SK-N-SH (cell line): Measurements from ENCODE around the gene ATF6. TPM values are rescaled to one million over a fixed set of nuclear protein-coding genes. Genes with fewer than 3 reads are reported as not detected.

ENCODE experiments used
- CTCF ChIA-PET: fragments of 300-600, 350-600 bp; formaldehyde crosslinking; extraction: SDS; loops from one replicate; lab custom pipeline; 2021; lab: Yijun Ruan, JAX
- POLR2A ChIA-PET: fragments of 350-600 bp; sonication (Branson Sonifier 250); formaldehyde crosslinking; extraction: SDS; loops from one replicate; lab custom pipeline; 2020; ENCODE audit warnings: antibody characterized with exemption, inconsistent platforms; lab: Yijun Ruan, JAX
- DNase-seq: peaks from one replicate; pipeline ENCODE4 v3.0.0; 2012
- H2AFZ ChIP-seq: fragments of 200-600 bp; sonication (generic); 2 replicates; pipeline ENCODE4 v1.8.1; 2016; ENCODE audit warnings: antibody characterized with exemption, mild to moderate bottlenecking, low read depth
- H3F3A ChIP-seq: fragments of 200-600 bp; sonication (generic); replicated peaks from 2 replicates; pipeline ENCODE3; 2016; ENCODE audit warnings: antibody characterized with exemption, mild to moderate bottlenecking; ENCODE audit not compliant: insufficient read depth
- H3K27ac ChIP-seq, 2 experiments: fragments of 200-500 bp in 1 of 2; fragments of 200-600 bp in 1 of 2; sonication (Bioruptor generic) in 1 of 2; sonication (generic), shearing (Covaris generic) in 1 of 2; 2 replicates each; pipeline versions ENCODE4 v1.5.1 to v1.6.1; 2014 to 2016; ENCODE audit warnings: low read depth in 2 of 2, inconsistent platforms in 1 of 2, low read length in 1 of 2, mild to moderate bottlenecking in 1 of 2, mixed read lengths in 1 of 2
- H3K27me3 ChIP-seq: fragments of 200-600 bp; sonication (generic), shearing (Covaris generic); 2 replicates; pipeline ENCODE4 v1.6.1; 2016; ENCODE audit warnings: mixed run types; ENCODE audit not compliant: insufficient read depth
- H3K36me3 ChIP-seq, 2 experiments: fragments of 200-500 bp in 1 of 2; fragments of 200-600 bp in 1 of 2; sonication (Bioruptor generic) in 1 of 2; sonication (generic) in 1 of 2; replicated peaks in 1 of 2; 2 replicates each; pipeline versions ENCODE3 to v1.5.1; 2014 to 2016; ENCODE audit warnings: low read length in 1 of 2, mild to moderate bottlenecking in 1 of 2; ENCODE audit not compliant: insufficient read depth in 2 of 2, control insufficient read depth in 1 of 2
- H3K4me1 ChIP-seq, 2 experiments: fragments of 200-500 bp in 1 of 2; fragments of 200-600 bp in 1 of 2; sonication (Bioruptor generic) in 1 of 2; sonication (generic), shearing (Covaris generic) in 1 of 2; 2 replicates each; pipeline versions ENCODE4 v1.5.1 to v1.6.1; 2014 to 2016; ENCODE audit warnings: low read depth in 1 of 2, low read length in 1 of 2, mixed run types in 1 of 2; ENCODE audit not compliant: insufficient read depth in 2 of 2, control insufficient read depth in 1 of 2
- H3K4me2 ChIP-seq: fragments of 200-600 bp; sonication (generic), shearing (Covaris generic); 2 replicates; pipeline ENCODE4 v1.6.1; 2017; ENCODE audit warnings: mixed run types
- H3K4me3 ChIP-seq, 2 experiments: fragments of 200-500 bp in 1 of 2; fragments of 200-600 bp in 1 of 2; sonication (Bioruptor generic) in 1 of 2; sonication (generic), shearing (Covaris generic) in 1 of 2; 2 replicates each; pipeline versions ENCODE4 v1.5.1 to v1.8.1; 2014 to 2016; ENCODE audit warnings: low read depth in 2 of 2, inconsistent platforms in 1 of 2, low read length in 1 of 2, mild to moderate bottlenecking in 1 of 2, mixed read lengths in 1 of 2, moderate library complexity in 1 of 2
- H3K79me2 ChIP-seq: fragments of 200-600 bp; sonication (generic); 2 replicates; pipeline ENCODE4 v1.8.1; 2017; ENCODE audit warnings: mild to moderate bottlenecking; ENCODE audit not compliant: insufficient read depth
- H3K9ac ChIP-seq: fragments of 200-600 bp; sonication (generic); 2 replicates; pipeline ENCODE4 v1.6.1; 2017; ENCODE audit warnings: mixed run types
- H3K9me2 ChIP-seq: fragments of 200-600 bp; sonication (generic); 2 replicates; pipeline ENCODE4 v1.6.1; 2017; ENCODE audit warnings: mixed run types
- H3K9me3 ChIP-seq: fragments of 200-600 bp; sonication (generic); 2 replicates; pipeline ENCODE4 v1.6.1; 2017; ENCODE audit warnings: mixed run types, mild to moderate bottlenecking, moderate library complexity
- H4K20me1 ChIP-seq: fragments of 200-600 bp; sonication (generic); 2 replicates; pipeline ENCODE4 v1.6.1; 2017; ENCODE audit warnings: mild to moderate bottlenecking, mixed run types; ENCODE audit not compliant: insufficient read depth
- CHD2 ChIP-seq: fragments of 150-350 bp; IDR thresholded peaks from 2 replicates; pipeline ENCODE4 v1.6.1; 2018; ENCODE audit warnings: low read length; ENCODE audit not compliant: partially characterized antibody
- ELF1 ChIP-seq: IDR thresholded peaks from 2 replicates; pipeline ENCODE4 v1.4.0; 2012
- EP300 ChIP-seq, 2 experiments: IDR thresholded peaks; 2 replicates each; pipeline versions ENCODE4 v1.4.0 to v1.6.1; 2012; ENCODE audit warnings: borderline replicate concordance in 1 of 2, low read depth in 1 of 2, low read length in 1 of 2
- FOXJ3 ChIP-seq: sonication (generic); formaldehyde crosslinking; IDR thresholded peaks from 2 replicates; pipeline ENCODE4 v1.5.1; 2020; ENCODE audit warnings: mild to moderate bottlenecking, missing genetic modification reagents
- GATA2 ChIP-seq: sonication (generic); formaldehyde crosslinking; IDR thresholded peaks from 2 replicates; pipeline ENCODE4 v1.5.0; 2020; ENCODE audit warnings: mild to moderate bottlenecking, missing genetic modification reagents
- IRF3 ChIP-seq: fragments of 150-350 bp; IDR thresholded peaks from 2 replicates; pipeline ENCODE4 v1.6.1; 2016; ENCODE audit warnings: mild to moderate bottlenecking, low read depth, low read length
- JUND ChIP-seq: IDR thresholded peaks from 2 replicates; pipeline ENCODE4 v1.4.0; 2012
- MEF2A ChIP-seq: IDR thresholded peaks from 2 replicates; pipeline ENCODE4 v1.4.0; 2012; ENCODE audit warnings: low read depth, borderline replicate concordance
- MXI1 ChIP-seq: IDR thresholded peaks from 2 replicates; pipeline ENCODE4 v1.6.1; 2012; ENCODE audit warnings: mild to moderate bottlenecking, low read depth, low read length, improper control_type of control experiment
- NFIC ChIP-seq: IDR thresholded peaks from 2 replicates; pipeline ENCODE4 v1.4.0; 2012; ENCODE audit warnings: borderline replicate concordance
- NRF1 ChIP-seq: IDR thresholded peaks from 2 replicates; pipeline ENCODE4 v1.6.1; 2012; ENCODE audit warnings: low read depth, mild to moderate bottlenecking, low read length
- RXRA ChIP-seq: IDR thresholded peaks from 2 replicates; pipeline ENCODE4 v1.4.0; 2012; ENCODE audit warnings: low read depth, mild to moderate bottlenecking, borderline replicate concordance
- SIN3A ChIP-seq: IDR thresholded peaks from 2 replicates; pipeline ENCODE4 v1.6.1; 2012; ENCODE audit warnings: low read depth, mild to moderate bottlenecking, low read length, moderate library complexity, borderline replicate concordance
- SMC3 ChIP-seq: IDR thresholded peaks from 2 replicates; pipeline ENCODE4 v1.6.1; 2012; ENCODE audit warnings: low read depth, low read length, improper control_type of control experiment
- USF1 ChIP-seq: IDR thresholded peaks from 2 replicates; pipeline ENCODE4 v1.4.0; 2012; ENCODE audit warnings: low read depth, borderline replicate concordance
- ZBTB33 ChIP-seq: IDR thresholded peaks from 2 replicates; pipeline ENCODE4 v1.4.0; 2012; ENCODE audit warnings: low read depth, borderline replicate concordance
- WGBS: methylation state at CpG from one replicate; pipeline ENCODE4 v1.1.6; 2017; ENCODE audit warnings: low lambda C conversion rate; 5-methylcytosine and 5-hydroxymethylcytosine counted together
- polyA plus RNA-seq, 3 experiments: library from polyadenylated mRNA; depleted of rRNA; stranded (reverse); fragments of >200 nt; gene quantifications; 2 replicates each; pipeline ENCODE4 v1.2.3, GENCODE V29; 2012

The ATF6 gene
- polyA plus RNA-seq, 1 of the 3 experiments (the other 2 are of a cell fraction) = 8.8 TPM

GRCh38 chr1:161743231-161743630, 22.9 kb upstream of the ATF6 start:
- H3K4me3 ChIP-seq = no peak overlapping the region
- H3K79me2 ChIP-seq = no peaks in the 10 kb centered on the region
- peaks cover 4% of the 10 kb centered on the region for H3F3A ChIP-seq
- H3K27ac ChIP-seq = no peak overlapping the region
- no peak overlapping the region for H3K9ac ChIP-seq
- H2AFZ ChIP-seq = no peak overlapping the region
- WGBS = 88% methylated on average over 7 of the region's 9 CpGs
- POLR2A ChIA-PET = no interaction called here
- no peak for TF ChIP-seq ZBTB33
- TF ChIP-seq RXRA = no peak
- no peak for TF ChIP-seq CHD2
- no peak for TF ChIP-seq SIN3A
- TF ChIP-seq USF1 = no peak
- no peak for TF ChIP-seq EP300 (IDR thresholded peaks at IDR 0.05; ENCODE audit: borderline replicate concordance in 1 of 2, low read depth in 1 of 2, low read length in 1 of 2)
- TF ChIP-seq MEF2A = no peak
- TF ChIP-seq MXI1 = no peak
- no peak for TF ChIP-seq NFIC
- no peak for TF ChIP-seq IRF3
- no peak for TF ChIP-seq GATA2 (CRISPR knock-in tag)
- TF ChIP-seq ELF1 = no peak
- no peak for TF ChIP-seq NRF1
- no peak for TF ChIP-seq JUND
- TF ChIP-seq SMC3 = no peak
- no peak for TF ChIP-seq FOXJ3 (CRISPR knock-in tag)
- H3K4me2 ChIP-seq = 0 out of 2 replicates have a peak overlapping the region, but pooled peaks have one; percentile 21
- no peaks in the 10 kb centered on the region for H4K20me1 ChIP-seq
- no peaks in the 10 kb centered on the region for H3K4me1 ChIP-seq
- H3K36me3 ChIP-seq = no peaks in the 10 kb centered on the region
- CTCF ChIA-PET = interaction anchor here (1.0 kb wide), 1 partner anchor 294 kb away, joined by 3 read pairs; no protein-coding TSS in a partner anchor
- H3K27me3 ChIP-seq = no peaks in the 10 kb centered on the region
- no peaks in the 10 kb centered on the region for H3K9me3 ChIP-seq
- no peaks in the 10 kb centered on the region for H3K9me2 ChIP-seq
- no peak for DNase-seq
